DND-41 (cell line): ENCODE measurements around the gene CNIH2.
A peak's percentile ranks its signal among the peaks of the same experiment; 100 is the strongest.

ENCODE experiments used
- ATAC-seq: fragments of 200-7000 bp; cut with Tn5 transposase; 3 replicates; pipeline ENCODE4 v1.9.1; 2021; ENCODE audit warnings: low read depth; ENCODE audit not compliant: insufficient read depth
- DNase-seq: peaks from one replicate; pipeline ENCODE4 v3.0.0-alpha.2; 2020
- H2AFZ ChIP-seq: 2 replicates; pipeline ENCODE4 v1.6.0; 2012; ENCODE audit warnings: low read depth, low read length
- H3K27ac ChIP-seq: 2 replicates; pipeline ENCODE4 v1.5.1; 2012; ENCODE audit warnings: low read length, inconsistent platforms
- H3K27me3 ChIP-seq: fragments of 200-600 bp; sonication (generic); 2 replicates; pipeline ENCODE4 v1.6.0; 2012; ENCODE audit warnings: low read length, mild to moderate bottlenecking, inconsistent platforms; ENCODE audit not compliant: insufficient read depth, poor library complexity
- H3K36me3 ChIP-seq: 2 replicates; pipeline ENCODE4 v1.5.1; 2012; ENCODE audit warnings: low read length, inconsistent platforms; ENCODE audit not compliant: insufficient read depth
- H3K4me1 ChIP-seq: 2 replicates; pipeline ENCODE4 v1.5.1; 2012; ENCODE audit warnings: mild to moderate bottlenecking, low read length; ENCODE audit not compliant: insufficient read depth
- H3K4me2 ChIP-seq: 2 replicates; pipeline ENCODE4 v1.6.0; 2012; ENCODE audit warnings: mild to moderate bottlenecking, moderate library complexity, low read length, inconsistent platforms; ENCODE audit not compliant: insufficient read depth
- H3K4me3 ChIP-seq, 2 experiments: fragments of 200-600 bp in 1 of 2; shearing (Covaris generic) in 1 of 2; 2 replicates each; pipeline ENCODE4 v1.5.1; 2012 to 2016; ENCODE audit warnings: inconsistent platforms in 2 of 2, low read length in 2 of 2, mild to moderate bottlenecking in 2 of 2, low read depth in 1 of 2, moderate library complexity in 1 of 2
- H3K79me2 ChIP-seq: 2 replicates; pipeline ENCODE4 v1.6.0; 2012; ENCODE audit warnings: low read length, inconsistent platforms; ENCODE audit not compliant: insufficient read depth
- H3K9ac ChIP-seq: 2 replicates; pipeline ENCODE4 v1.6.0; 2012; ENCODE audit warnings: low read depth, mild to moderate bottlenecking, inconsistent platforms, low read length, moderate library complexity
- H3K9me3 ChIP-seq: 2 replicates; pipeline ENCODE4 v1.5.1; 2012; ENCODE audit warnings: low read length, moderate library complexity, mild to moderate bottlenecking, inconsistent platforms; ENCODE audit not compliant: insufficient read depth, severe bottlenecking
- H4K20me1 ChIP-seq: 2 replicates; pipeline ENCODE4 v1.6.0; 2012; ENCODE audit warnings: low read length; ENCODE audit not compliant: insufficient read depth
- EZH2 ChIP-seq: IDR thresholded peaks from 3 replicates; pipeline ENCODE4 v1.6.1; 2012; ENCODE audit warnings: borderline replicate concordance, low read depth, mild to moderate bottlenecking, moderate library complexity, low read length, inconsistent platforms; ENCODE audit not compliant: severe bottlenecking
- TF ChIP-seq, protein P1 (sequence below): IDR thresholded peaks from 2 replicates; pipeline ENCODE4 v1.5.1; 2012; ENCODE audit warnings: borderline replicate concordance, low read length, moderate library complexity, mild to moderate bottlenecking; ENCODE audit not compliant: poor library complexity, severe bottlenecking; ENCODE audit errors: extremely low read depth

CNIH2 gene

DNA sequence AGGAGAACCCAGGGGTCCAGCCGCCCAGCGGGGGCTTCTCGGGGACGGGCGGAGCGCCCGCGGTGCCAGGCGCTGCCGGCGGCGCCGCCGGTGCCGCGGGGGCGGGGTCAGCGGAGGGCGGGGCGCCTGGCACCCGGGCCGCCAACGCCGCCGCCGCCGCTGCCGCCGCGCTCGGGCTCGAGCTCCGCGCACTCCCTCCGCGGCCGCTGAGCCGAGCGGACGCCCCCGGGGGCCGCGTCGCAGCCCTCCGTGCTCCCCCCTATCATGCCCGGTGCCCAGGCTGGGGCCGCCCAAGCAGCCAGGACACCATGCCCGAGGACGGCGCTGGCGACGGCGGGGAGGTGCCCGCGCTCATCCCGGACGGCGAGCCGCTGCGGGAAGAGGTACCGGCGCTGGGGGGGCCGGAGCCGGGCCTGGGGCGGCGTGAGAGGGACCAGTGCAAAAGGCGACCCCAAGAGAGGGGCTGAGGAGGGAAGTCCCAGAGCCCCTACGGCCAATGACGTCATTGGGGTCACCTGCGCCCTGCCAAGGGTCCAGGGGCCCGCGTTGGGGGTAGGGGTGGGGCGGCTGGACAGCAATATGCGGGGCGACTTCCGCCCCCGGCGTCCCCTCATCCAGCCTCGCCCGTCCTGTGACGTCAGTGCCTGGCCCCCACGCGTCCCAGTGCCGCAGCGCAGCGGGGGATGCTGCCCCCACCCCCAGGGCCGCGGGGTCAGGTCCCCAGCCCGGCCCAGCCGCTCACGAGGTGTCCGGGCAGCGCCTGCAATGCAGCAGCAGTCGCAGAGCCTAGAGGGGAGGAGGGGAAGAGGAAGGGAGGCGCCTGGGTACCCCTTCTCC lies 13.9 kb downstream of the CNIH2 start, which contains the start of gene TMEM151A:
Gene TMEM151A, plus strand, starts transcription at position 189 of the 837 bp plus-strand sequence. Its CDS starts 120 bp downstream, at position 309.
- TF ChIP-seq, protein P1, sequence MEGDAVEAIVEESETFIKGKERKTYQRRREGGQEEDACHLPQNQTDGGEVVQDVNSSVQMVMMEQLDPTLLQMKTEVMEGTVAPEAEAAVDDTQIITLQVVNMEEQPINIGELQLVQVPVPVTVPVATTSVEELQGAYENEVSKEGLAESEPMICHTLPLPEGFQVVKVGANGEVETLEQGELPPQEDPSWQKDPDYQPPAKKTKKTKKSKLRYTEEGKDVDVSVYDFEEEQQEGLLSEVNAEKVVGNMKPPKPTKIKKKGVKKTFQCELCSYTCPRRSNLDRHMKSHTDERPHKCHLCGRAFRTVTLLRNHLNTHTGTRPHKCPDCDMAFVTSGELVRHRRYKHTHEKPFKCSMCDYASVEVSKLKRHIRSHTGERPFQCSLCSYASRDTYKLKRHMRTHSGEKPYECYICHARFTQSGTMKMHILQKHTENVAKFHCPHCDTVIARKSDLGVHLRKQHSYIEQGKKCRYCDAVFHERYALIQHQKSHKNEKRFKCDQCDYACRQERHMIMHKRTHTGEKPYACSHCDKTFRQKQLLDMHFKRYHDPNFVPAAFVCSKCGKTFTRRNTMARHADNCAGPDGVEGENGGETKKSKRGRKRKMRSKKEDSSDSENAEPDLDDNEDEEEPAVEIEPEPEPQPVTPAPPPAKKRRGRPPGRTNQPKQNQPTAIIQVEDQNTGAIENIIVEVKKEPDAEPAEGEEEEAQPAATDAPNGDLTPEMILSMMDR = no peak
- no peak for TF ChIP-seq EZH2
- H3K4me3 ChIP-seq = no peak within 1 kb of the TSS
- H2AFZ ChIP-seq = no peak within 1 kb of the TSS
- DNase-seq (no peak), ATAC-seq (no peak)
- peaks cover 14% of the 10 kb centered on the region for H3K79me2 ChIP-seq
- H3K36me3 ChIP-seq = no peaks in the 10 kb centered on the region
- H3K9ac ChIP-seq = no peak within 1 kb of the TSS
- no peaks in the 10 kb centered on the region for H3K9me3 ChIP-seq
- no peaks in the 10 kb centered on the region for H3K27me3 ChIP-seq
- H4K20me1 ChIP-seq = peaks cover 6% of the 10 kb centered on the region; the same call in 1 of the 2 replicates
- 0 out of 2 replicates have a peak within 1 kb of the TSS, but pooled peaks have one; percentile 84 for H3K4me2 ChIP-seq
- peaks cover 33% of the 10 kb centered on the region for H3K4me1 ChIP-seq
- no peak within 1 kb of the TSS for H3K27ac ChIP-seq

DNA sequence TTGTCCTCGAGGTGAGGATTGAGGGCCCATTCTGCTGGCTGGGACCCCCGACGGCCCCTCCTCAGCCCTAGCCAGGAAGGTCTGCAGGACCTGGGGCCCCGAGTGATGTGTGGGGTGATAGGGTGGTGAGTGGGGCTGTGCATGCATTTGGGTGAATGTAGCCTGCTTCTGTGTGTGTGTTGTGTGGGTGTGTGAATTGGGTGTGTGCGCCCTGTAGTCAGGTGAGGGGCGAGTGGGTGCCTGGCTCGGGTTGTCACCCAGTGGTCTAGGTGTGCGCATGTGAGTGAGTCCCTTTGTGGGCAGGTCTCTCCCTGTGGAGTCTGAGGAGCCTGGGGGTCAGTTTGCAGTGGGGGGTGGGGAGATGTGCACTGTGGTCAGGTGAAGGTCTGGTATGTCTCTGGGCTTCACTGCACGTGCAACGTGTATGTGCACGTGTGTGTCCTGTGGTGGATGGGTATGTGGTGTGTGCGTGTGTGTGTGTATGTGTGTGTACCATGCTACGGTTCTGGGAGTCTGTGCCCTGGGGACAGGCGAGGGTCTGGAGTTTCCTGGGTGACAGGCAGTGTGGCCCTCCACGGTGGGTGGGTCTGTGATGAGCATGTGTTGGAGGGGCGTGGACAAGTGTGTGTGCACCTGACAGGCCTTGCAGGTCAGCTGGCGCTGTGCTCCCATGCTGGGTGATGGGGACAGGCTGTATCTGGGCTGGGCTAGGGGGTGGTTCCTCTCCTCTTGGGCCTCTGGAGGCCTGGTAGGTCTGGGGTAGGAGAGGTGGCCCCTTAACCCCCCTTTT lies 14.8 kb downstream of the CNIH2 start:
- TF ChIP-seq, protein P1 = no peak
- TF ChIP-seq EZH2 = no peak
- Histone ChIP-seq H3K36me3 (no peaks in the 10 kb centered on the region), H3K27ac (no peak overlapping the region), H3K9ac (no peak overlapping the region), H3K27me3 (no peaks in the 10 kb centered on the region), H3K4me2 (no peak overlapping the region), H3K4me3 (no peak overlapping the region), H3K4me1 (peaks cover 29% of the 10 kb centered on the region), H3K79me2 (peaks cover 10% of the 10 kb centered on the region), H3K9me3 (no peaks in the 10 kb centered on the region), H4K20me1 (peaks cover 5% of the 10 kb centered on the region; the same call in 1 of the 2 replicates), H2AFZ (no peak overlapping the region)
- no peak for ATAC-seq
- no peak for DNase-seq

DNA sequence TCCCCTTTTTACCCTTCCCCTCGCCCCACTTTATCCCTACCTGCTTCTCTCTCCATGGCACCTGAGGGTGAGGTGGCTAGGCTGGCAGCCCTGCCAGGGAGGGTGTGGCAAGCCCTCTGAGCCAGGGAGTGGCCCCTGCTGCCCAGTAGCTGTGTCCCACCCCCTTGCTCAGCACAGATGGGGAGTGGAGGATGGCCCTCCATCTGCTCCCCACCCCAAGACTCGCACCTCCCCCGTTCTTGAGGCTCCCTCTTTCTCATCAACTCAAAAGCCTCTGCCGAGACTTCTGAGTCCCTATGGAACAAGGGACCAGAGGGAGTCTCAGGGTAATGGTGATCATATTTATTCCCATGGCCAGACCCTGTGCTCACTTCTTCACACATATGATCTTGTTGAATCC lies 15.4 kb downstream of the CNIH2 start:
- Histone ChIP-seq H3K27ac (no peak overlapping the region), H3K9ac (no peak overlapping the region), H3K27me3 (no peaks in the 10 kb centered on the region), H3K36me3 (no peaks in the 10 kb centered on the region), H4K20me1 (no peaks in the 10 kb centered on the region), H3K9me3 (no peaks in the 10 kb centered on the region), H3K4me3 (no peak overlapping the region), H3K79me2 (peaks cover 4% of the 10 kb centered on the region), H2AFZ (no peak overlapping the region), H3K4me1 (peaks cover 23% of the 10 kb centered on the region), H3K4me2 (no peak overlapping the region)
- no peak for TF ChIP-seq EZH2
- TF ChIP-seq, protein P1 = no peak
- DNase-seq (no peak), ATAC-seq (no peak)
